Stimulated activated CD4-positive, alpha-beta T cell treated with anti-CD3 and anti-CD28 coated beads, TNF-alpha, amount 100 ng/mL, for 1 hour (primary cell): ENCODE measurements around the gene SLC26A2.
A peak's percentile ranks its signal among the peaks of the same experiment; 100 is the strongest.
"Not testable (repeated sequence)": the region's sequence is repeated elsewhere in the genome, so short reads cannot be mapped to it uniquely, and the experiment has no call there.

ENCODE experiments used
- DNase-seq, 3 donors: peaks; one replicate each; pipeline ENCODE4 v3.0.0-alpha.2; 2020; ENCODE audit warnings: low read depth in 3 of 3, low spot score in 1 of 3

SLC26A2 gene

DNA sequence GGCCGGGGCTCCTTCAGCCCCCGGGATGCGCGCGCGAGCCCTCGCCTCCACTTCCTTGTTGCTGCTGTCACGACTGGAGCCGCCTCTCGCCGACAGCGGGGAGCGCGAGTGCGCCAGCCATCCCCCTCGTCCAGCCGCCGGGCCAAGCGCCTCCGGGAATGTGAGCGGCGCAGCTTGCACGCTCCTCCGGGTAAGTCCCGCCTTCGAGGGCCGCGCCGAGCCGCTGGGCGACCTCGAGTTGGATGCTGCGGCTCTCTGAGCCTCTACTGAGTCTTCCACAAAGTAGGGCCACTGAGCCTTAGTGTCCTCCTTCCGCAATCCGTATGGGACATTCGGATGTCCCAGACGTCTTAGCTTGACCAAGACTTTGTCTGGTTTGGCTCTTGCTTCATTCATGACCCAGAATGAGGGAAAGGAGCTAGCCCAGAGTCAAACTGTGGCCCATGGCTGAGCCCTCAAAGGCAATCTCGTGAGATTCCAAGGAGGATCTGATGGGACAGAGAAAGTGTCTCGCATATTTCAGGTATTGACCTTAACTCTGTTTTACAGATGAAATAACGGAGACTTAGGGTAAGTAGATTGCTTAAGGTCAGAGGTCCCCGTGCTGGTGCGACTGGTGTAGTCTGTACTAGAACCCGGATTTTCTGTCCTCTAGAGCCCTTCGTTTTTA, 40.6 kb downstream of the SLC26A2 start:
- peak in 2 of 3 donors; percentile 3 to 10 for DNase-seq

DNA sequence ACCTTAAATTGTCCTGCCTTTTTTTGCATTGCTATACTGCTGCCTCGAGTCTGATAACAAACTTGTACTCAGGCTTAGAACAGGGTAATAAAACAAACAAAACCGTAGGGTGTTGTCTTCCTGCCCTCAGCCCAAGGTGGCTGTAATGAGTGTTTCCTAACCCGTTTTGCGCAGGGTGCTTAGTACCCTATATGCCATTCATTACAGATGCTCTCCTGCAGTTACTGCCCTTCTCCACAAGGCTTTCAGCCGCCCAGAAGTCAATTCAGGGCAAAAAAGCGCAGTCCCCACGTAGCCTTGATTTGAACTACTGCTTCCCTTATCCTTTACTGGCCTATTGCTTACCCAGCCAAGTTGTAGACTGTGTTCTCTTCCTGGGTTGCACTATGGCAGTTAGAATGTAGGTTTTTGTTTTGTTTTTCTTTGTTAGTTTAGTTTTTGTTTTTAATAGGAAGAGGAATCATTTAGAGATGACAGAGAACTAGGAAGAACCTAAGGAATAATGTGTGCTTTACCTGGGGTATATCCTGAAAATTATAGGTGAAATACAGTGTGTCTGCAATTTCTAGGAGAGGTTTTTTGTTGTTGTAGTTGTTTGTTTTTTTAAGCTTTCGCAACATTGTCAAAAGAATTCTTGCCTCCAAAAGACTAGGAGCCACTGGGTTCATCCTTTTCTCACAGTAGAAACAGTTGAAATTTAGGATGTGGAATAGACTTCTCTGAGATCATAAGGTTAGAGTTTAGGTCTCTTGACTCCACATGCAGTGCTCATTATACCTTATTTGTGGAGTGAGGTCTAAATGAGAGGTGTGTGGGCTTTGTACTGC, 41.3 kb downstream of the SLC26A2 start:
- peak; percentile 9 to 25 (median 16) for DNase-seq

DNA sequence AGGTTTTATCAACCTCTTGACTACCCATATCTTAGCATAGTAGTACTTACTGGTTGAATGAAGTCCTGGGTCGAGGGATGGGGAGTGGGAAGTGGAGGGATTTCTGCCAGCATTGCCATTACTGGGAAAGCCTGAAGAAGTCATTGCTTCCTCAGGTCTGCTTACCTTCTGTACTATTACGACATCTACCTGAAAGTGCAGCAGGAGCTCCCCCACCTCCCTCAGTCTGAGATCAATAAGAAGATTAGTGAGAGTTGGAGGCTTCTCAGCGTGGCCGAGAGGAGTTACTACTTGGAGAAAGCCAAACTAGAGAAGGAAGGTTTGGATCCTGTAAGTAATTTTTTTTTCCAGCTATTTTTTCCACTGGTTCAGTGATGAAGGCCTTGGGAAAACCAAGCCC, 45.8 kb downstream of the SLC26A2 start:
- no peak for DNase-seq

DNA sequence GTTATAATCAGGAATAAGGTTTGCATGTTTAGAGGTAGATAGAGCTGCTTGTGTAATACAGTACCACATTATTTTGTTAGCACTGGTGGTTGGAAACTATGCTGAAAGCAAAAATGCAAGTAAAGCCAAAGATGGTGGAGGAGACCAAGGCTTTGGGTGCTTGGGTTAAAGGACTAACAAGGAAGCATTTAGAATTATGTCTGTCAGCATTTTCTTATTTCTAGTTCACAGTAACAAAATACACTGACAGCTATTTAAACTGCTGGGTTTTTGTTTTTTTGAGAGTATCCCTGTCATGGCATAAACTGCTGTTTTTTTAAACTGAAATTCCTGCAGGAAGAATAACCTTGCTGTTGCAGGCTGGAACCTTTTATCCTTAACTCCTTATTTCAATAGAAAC, 46.5 kb downstream of the SLC26A2 start:
- DNase-seq = no peak

DNA sequence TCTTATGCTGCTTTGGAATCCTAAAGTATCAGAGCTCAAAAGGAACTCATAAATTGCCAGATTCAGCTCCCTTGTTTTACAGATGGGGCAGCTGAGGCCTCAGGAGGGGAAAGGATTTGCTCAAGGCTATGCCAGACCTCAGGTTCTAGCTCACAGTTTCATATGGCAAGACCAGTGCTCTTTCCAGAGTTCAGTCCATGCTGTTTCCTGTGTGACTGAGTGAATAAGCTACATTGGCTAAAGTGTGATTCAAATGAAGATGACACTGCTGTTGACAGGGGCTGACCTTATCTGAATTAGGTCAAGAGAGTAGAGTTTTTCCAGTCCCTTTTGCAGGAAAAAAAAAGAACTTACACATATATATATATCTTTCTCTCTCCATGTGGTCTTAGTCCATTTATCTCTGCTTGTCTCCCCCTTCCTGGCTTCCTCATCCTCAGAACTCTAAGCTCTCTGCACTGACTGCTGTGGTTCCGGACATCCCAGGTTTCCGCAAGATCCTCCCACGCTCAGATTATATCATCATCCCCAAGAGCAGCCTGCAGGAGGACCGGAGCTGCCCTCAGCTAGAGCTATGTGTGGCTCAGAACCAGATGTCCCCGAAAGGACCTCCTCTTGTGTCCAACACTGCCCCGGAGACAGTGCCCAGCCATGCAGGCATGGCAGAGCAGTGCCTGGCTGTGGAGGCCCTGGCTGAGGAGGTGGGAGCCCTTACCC, 49.3 kb downstream of the SLC26A2 start:
- no peak for DNase-seq

DNA sequence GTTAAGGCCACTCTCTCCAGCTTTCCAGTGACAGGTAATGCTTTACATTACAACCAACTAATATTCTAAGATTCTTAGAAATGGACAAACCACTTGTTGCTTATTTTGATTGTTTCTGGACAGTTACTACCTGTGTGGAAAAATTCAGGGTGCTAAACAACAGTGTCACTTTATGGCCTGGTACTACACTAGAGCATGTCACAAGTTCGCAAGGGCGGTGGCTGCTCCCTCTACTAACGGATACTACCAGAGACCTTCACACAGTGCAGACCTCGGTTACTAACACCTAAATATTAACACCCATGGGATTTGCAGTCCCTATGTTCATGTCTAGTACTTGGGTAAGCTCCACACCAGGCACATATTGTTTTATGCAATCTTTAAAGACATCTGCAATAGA, 53.4 kb downstream of the SLC26A2 start:
- no peak for DNase-seq

DNA sequence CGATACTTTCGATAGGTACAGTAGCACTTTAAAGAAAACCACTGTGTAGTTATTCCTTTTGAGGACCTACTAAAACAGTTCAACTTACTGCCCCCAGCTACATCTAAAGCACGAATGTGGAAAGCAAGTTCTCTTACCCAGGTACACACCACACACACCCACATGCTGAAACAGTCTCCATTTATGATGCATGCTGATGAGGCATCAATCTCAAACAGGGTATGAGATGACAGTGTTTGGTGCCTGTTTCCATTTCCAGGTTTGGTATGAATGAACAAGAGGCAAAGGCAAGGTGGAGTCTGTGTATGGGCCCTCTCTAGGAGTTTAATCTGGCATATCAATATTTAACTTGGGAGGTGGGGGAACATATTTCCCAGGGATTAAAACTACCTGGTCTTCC, 53.9 kb downstream of the SLC26A2 start:
- no peak for DNase-seq

DNA sequence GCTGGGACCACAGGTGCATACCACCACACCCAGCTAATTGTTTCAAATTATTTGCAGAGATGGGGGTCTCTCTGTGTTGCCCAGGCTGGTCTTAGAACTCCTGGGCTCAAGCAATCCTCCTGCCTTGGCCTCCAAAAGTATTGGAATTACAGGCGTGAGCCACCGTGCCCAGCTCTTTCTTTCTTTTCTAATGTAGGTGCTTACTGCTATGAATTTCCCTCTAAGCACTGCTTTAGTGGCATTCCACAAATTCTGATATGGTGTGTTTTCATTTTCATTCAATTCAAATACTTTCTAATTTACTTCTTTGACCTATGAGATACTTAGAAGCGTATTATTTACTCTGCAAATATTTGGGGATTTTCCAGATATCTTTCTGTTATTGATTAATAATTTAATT, 54.9 kb downstream of the SLC26A2 start:
- DNase-seq = no peak

DNA sequence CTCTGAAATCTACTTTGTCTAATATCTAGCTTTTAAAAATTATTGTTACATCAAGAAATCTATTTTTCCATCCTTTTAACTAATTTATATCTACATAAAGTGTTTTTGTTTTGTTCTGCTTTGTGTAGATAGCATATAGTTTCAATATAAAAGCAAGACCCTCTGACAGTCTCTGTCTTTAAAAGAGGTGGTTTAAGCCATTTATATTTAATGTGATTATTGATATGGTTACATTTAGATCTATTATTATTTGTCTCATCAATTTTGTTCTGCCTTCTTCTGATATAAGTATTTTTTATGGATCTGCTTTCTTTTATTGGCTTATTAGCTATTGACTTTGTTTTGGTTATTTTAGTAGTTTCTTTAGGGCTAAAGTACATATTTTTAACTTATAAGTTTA, 56.0 kb downstream of the SLC26A2 start:
- DNase-seq = no peak

DNA sequence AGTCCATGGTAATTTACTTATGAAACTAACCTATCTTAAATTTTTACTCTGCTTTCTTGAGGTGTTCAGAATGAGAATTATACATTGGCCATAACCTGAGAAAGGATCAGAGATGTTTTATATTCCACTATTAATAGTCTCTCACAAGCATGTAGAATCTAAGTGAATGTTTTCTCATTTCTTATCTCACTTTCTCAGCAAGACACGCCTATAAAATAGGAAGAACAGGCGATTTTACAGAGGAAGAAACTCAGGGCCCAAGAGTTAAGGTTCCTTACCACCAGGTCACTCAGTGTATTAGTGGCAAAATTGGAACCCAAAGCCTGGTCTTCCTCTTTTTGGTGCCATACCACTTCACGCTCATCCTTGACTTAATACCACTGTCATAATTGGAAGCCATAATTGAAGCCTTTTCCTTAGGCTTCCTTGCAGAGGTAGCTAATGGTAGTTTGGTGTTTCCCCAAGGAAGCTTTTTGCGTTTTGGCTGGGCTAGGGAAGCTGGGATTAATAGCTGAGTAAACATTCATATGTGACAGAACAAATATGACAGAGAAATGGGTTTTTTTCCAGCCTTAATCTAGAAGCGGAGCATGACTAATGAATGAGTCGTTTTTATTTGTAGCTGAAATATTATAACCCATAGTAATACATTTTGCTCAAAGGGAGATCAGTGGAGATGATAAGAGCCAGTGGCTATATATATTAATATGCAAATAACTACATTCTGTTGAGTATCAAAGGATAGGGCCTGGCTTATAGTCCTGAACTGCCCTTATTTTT, 56.9 kb downstream of the SLC26A2 start:
- DNase-seq = no peak

DNA sequence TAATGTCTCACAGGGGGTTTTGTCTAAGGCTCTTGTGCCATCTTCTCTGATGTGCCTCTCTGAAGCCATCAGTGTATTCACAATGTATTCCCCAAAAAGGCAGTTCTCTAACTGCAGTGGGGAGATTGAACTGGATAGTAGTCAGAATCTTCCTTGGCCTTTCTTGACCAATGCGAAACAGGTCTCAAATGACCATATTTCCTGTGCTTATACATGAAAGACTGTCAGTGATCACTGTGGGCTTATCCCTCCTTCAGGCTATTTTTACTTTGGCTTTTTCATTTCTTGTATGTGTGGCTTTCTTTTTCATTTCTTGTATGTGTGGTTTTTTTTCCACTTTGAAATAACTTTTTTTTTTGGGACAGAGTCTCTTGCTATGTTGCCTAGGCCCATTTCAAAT, 59.7 kb downstream of the SLC26A2 start:
- no peak for DNase-seq

DNA sequence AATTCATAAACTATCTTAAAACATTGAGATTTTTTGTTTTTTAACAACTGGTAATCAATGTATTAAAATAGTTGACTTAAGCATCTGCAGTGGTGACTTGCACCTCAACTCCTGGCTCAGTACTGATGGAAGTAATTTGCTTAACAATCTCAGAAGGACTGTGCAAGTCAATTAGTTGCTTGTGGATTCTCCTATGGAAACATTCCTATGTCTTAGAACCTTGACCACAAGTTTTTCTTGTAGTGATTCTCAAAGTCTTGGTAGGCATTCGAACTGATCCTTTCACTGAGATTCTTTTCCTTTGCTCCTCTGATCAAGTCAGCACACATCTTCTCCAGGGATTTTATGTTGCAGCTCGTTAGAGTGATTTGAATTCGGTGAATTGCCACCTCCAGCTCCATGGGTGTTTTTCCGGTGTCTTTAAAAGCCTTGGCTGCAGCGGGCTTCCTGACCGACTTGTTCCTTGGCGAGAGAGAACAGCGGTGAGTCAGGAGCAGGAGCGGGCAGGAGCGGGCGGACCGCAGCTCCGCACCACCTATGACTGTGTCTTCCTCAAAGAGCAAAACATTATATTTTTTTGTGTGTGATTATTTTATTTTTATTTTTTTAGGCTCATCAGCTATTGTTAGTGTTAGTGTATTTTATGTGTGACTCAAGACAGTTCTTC, 61.1 kb downstream of the SLC26A2 start:
- DNase-seq = no peak

DNA sequence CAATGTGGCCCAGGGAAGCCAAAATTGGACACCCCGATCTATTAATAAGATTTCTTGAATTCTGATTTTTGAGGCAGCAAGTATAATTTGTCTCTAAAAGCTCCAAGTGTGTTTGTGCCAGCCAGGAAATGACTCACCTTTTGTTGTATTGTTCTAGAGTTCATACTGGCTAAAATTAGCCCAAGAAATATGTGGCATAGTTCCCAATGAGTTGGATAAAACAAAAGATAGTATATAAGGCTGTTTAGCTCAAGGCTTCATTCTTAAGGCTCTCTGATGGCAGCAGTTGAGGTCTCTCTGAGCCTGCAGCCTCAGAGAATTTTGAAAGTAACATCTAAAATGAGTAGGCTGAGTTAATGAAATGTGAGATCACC, 61.6 kb downstream of the SLC26A2 start:
- DNase-seq = no peak

DNA sequence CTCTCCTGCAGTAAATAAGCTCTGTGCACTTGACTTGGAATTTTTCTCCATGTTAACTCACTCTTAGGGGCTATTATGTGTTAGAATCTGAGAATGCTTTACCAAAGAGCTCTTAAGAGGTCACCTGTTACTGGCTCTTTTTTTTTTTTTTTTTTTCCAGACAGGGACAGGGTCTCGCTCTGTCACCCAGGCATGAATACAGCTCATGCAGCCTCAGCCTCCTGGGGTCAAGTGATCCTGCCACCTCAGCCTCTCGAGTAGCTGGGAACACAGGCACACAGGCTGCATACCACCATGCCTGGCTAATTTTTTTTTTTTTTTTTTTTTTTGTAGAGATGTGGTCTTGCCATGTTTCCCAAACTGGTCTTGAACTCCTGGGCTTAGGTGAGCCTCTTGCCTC, 62.1 kb downstream of the SLC26A2 start:
- no peak for DNase-seq

DNA sequence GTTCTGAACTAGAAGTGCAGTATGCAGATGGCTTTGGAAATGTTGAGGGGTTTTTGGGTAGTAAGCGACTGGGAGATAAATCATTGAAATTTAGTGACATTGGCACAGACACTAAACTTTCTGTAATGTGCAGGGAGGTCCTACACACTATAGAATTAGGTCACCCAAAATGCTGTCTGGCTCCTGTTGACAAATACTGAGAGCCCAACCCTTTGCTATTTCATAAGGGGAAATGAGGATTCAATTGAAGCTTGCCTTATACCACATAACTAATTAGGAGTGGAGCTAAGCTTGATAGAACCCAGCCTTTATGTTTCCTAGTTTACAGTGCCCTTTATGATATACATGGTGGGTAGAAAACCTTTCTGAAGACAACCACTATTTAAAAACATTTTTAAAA, 62.6 kb downstream of the SLC26A2 start:
- DNase-seq = no peak

DNA sequence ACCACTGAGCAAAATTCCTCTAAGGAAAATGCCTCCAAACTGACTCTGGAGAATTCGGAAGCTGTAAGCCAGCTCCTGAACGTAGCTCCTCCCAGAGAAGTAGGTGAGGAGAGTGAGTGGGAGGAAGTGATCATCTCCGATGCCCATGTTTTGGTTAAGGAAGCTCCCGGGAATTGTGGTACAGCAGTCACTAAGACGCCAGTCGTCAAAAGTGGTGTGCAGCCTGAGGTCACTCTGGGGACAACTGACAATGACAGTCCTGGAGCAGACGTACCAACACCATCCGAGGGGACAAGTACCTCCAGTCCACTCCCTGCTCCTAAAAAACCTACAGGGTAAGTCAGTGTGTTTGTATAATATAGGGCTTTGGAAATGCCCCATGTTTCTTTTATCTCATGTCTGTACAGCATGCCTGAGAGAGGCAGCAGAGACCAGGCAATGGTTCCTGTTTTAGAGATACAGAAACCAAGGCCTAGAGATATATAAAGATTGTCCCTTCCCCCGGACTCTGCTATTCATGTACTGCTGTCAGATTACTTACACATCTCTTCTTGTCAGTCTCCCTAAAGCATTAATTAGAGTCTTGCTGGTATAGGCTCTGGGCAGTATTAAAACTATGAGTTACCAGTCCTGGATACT, 63.9 kb downstream of the SLC26A2 start:
- DNase-seq = no peak

DNA sequence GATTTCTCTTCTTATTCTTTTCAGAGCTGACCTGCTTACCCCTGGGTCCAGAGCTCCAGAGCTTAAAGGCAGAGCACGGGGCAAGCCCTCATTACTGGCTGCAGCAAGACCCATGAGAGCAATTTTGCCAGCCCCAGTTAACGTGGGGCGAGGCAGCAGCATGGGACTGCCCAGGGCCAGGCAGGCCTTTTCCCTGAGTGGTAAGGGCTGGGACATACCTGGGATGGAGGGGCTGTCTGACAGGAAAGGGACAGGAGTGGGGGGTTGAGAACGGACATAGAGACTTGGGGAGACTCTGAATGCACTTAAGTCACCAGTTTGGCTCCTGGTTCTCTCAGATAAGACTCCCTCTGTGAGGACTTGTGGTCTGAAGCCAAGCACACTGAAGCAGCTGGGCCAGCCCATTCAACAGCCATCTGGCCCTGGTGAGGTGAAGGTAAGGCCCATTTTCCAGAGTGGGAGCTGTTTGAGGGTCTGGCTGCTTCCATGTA, 66.2 kb downstream of the SLC26A2 start:
- DNase-seq = no peak

DNA sequence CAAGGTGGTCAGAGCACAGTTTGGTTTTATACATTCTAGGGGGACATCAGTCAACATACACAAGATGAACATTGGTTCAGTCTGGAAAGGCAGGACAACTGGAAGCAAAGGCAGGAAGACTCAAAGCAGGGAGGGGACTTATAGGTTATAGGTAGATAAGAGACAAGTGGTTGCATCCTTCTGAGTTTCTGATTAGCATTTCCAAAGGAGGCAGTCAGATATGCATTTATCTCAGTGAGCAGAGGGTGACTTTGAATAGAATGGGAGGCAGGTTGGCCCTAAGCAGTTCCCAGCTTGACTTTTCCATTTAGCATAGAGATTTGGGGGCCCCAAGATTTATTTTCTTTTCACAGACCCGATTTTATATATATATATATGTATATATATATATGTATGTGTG, 67.5 kb downstream of the SLC26A2 start:
- not testable (repeated sequence) for DNase-seq

DNA sequence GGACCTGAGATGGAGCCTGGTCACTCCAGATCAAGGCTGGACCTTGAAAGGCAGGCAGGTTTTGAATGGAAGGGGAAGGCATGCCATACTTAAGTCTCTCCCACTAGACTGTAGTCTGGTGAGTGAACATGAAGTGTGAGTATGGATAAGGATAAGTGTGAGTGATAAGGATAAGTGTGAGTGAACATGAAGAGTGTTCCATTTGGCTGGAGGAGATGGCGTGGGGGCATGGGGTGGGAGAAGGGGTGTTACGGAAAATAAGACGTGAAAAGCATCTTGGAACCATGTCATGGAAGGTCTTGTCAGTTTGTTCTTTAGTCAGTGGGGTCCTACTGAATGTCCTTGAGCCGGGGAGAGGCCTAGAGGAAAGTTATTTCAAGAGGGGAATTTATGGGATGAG, 72.8 kb downstream of the SLC26A2 start:
- DNase-seq = no peak

DNA sequence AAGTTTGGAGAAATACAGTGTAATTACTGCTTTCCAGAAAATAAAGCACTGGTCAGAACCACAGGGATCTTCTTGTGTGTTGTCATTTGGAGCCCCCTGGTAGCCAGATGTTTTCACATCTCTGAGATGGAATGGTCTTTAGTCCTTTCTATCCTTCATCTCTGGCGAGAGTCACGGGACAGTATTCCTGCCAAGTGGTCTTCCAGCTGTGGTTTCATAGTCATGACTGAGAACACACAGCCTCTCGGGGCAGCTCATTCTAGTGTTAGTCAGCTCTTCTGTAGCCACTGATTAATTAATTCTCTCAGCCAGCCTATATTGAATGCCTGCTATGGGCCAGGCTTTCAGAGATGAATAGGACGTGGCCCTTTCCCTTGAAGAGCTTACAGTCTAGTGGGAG, 74.1 kb downstream of the SLC26A2 start:
- no peak for DNase-seq
